Brain pericyte (primary cell): Measurements from ENCODE around the gene CRAMP1.
"Not testable (repeated sequence)": the region's sequence is repeated elsewhere in the genome, so short reads cannot be mapped to it uniquely, and the experiment has no call there.

ENCODE experiments used
- DNase-seq: peaks from one replicate; pipeline ENCODE4 v3.0.0-alpha.2; 2012; ENCODE audit warnings: low read depth, low spot score

Gene CRAMP1

DNA sequence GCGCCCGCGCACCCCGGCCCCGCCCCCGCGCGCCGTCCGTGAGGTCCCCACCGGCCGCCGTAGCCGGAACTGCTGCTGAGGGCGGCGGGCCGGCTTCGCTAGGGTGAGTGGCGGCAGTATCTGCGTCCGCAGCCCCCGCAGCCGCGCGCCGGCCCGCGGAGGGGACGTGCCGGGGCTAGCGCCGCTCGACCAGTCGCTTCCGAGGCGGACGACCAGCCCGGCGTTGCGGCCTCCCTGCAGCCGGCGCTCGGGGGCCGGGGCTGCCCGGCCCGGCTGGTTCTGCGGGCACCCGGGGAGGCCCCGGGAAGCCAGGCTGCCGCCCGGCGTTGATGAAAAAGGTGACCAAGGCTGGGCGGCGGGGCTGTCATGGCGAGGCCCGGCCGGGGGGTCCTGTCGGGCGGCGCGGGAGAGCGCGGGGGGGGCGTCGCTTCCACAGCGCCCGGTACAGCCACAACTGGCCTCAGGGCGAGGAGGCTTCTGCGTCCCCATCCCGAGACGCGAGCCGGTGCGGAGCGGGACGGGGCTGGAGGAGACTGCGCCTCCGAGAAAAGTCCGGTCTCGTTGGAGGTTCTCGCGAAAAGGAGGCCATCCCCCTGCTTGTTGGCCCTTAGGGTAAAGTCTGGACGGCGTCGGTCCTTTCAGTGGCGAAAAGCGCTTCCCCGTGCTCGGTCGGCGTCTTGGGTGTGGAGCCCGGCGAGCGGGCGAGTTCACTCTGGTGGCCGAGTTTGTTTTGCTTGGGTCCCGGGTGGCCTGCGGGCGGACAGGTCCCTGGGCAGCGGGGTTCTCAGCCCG, at the start of gene CRAMP1:
Gene CRAMP1, plus strand, starts transcription at position 41 of the 792 bp plus-strand sequence. CDS start 2,280 bp downstream, outside the sequence.
- DNase-seq: no peak

GRCh38 chr16:1563786-1564185, 48.4 kb upstream of the CRAMP1 start:
- DNase-seq: no peak

DNA sequence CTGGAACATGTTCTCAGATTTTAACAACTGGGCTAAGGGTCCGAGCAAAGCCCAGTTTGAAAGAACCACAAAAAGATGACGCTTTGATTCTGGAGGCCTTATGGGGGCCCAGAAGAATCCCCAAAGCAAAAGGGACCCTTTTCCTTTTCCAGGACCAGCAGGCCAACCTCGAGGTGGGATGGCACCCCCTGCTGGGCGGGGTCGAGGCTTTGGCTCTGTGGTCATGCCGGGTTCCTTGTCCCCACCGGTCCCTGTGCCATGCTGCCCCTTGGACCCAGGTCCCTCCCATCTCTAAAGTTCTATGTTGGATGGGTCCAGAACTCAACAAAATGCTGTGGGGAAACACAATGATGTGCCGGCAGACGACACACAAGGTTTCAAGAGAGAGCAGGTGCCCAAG, 47.8 kb upstream of the CRAMP1 start:
- DNase-seq: no peak

DNA sequence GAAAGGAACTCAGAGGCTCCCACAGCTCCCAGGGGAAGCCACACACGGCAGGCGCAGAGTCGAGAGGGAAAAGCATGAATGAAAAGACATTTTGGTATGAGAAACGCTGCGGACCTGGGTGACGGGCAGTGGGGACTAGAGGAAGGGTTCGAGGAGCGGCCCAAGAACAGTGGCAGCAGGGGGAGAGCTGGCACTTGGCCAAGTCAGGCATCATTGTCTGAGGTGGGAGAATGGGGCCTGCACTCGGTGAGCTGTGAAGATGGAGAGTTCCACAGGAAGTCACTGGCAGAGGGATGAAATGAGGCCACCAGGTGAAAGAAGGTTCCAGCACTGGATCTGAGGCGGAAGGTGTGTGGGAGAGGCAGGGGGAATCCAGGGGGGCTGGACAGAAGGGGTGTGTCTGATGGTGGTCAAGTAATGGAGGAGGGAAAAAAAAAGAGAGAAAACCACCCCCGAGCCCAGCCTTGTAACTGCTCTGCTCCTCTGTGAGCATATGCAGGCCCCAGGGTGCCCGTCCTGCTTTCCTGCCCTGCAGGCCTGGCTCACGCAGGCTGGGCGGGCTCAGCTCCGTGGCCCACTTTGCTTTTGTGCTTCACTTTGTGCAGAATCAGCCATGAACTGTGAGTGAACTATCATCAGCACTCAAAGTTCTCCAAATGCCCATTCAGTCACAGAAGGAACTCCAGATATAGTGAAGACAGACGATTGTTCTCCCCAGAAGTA, 46.9 kb upstream of the CRAMP1 start:
- no peak for DNase-seq

DNA sequence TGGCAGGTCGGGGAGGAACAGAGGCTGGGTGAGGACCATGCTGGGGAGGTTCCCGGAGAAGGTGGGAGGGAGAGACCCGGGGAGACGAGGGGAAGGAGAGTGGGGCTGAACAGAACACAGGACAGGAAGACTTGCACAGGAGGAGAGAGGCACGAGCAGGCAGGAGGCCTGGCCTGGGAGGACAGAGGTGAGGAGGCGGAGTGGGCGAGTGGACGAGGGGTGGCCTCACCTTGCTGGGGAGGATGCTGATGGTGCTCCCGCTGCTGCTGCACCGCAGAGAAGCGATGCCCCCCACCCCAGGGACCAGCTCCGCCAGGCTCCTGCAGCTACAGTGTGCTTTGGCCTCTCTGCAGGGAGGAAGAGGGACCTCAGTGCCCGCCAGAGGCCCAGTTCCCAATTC, 44.2 kb upstream of the CRAMP1 start:
- DNase-seq: no peak

DNA sequence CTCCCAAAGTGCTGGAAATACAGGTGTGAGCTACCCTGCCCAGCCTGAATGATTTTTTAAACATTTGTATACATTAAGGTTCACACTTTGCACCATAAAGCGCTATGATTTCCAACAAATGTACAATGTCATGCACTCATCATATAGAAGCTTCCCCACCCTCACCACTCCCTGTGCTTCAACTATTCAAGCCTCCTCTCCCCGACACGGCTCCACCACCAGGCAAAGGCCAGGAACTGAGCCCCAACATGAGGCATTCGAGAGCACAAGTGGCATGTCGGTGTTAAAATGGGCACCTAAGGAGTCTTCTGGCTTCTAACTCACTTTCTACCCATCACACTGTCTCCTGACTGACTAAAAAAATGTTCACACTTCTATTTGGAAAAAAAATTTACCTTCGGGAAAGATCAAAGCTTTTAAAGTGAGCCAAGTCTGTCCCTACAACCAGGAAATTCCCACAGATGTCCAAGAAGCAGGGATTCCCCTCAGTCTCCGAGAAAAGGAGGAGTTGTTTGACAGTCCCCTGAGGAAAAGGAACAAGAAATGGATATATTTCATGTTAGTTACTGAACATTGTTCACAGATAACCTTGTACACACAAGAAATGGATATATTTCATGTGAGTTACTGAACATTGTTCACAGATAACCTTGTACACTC, 41.0 kb upstream of the CRAMP1 start:
- no peak for DNase-seq

- no peak for DNase-seq
Observed at GRCh38 chr16:1572673-1573072, 39.5 kb upstream of the CRAMP1 start.

- no peak for DNase-seq
Observed at GRCh38 chr16:1573301-1573700, 38.9 kb upstream of the CRAMP1 start.

DNA sequence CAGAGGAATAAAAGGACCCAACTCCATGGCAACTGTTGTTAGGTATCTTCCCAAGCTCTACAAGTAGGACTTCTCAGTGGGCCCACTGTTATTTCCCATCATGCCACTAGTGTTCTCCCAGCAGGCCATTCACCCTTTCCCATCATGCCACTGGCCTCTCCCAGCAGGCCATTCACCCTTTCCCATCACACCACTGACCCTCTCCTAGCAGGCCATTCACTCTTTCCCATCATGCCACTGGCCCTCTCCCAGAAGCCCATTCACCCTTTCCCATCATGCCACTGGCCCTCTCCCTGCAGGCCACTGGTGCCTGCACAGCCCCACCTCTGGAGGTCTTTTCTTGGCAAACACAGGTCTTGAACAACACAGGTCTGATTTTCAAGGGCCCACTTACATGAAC, 36.6 kb upstream of the CRAMP1 start:
- no peak for DNase-seq

DNA sequence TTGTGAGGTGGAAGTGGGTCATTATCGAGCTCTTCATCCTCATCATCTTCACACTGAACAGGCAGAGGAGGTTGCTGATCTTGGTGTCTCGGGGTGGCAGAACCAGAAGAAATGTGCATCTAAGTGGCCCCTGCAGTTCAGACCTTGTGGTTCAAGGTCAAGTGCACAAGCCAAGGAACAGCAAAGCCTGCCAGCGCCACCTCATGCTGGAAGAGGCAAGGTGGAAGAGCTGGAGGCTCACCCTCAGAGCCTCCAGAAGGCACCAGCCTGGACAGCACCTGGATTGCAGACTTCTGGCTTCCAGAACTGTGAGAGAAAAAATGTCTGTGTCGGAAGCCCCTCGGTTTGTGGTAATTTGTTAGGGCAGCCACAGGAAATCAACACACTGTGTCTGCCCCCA, 32.9 kb upstream of the CRAMP1 start:
- no peak for DNase-seq

- no peak for DNase-seq
Observed at GRCh38 chr16:1580256-1580655, 31.9 kb upstream of the CRAMP1 start.

DNA sequence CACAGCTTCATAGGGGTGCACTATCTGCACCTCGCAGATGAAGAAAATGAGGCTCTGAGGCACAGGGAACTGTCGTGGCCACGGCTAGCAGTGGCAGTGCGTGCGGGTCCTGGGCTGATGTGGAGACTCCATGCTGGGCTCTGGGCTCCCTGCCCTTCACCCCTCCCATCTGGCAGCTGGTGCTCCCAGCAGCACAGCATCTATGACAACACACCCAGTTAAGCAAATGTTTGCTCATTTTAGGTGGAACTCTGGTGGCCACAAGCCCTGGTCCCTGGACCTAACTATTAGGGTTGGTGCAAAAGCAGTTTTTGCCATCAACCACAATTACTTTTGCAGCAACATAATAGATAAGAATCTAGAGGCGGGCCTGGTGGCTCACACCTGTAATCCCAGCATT, 31.2 kb upstream of the CRAMP1 start:
- no peak for DNase-seq

GRCh38 chr16:1581804-1582203, 30.4 kb upstream of the CRAMP1 start:
- no peak for DNase-seq

GRCh38 chr16:1583180-1583579, 29.0 kb upstream of the CRAMP1 start:
- no peak for DNase-seq

- no peak for DNase-seq
Observed at GRCh38 chr16:1584926-1585484, 27.2 kb upstream of the CRAMP1 start.

DNA sequence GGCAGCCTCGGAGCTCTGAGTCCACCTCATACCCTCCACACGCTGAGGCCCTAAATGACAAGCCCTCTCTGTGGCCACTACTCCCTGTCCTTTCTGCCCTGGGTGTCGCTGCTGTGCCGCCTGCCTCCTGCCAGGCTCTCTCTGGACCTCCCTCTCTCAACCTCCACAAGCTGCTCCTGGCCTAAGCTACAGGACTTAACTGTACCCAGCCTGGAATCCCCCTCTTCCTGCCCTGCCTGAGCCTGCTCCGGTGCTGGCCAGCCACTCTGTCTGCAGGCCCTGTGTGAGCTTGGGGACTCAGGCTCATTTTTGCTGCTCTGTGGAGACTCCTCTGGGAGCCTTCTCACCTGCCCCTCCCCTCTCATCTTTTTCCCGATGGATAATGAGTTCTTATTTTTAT, 21.8 kb upstream of the CRAMP1 start:
- no peak for DNase-seq

- no peak for DNase-seq
Observed at GRCh38 chr16:1590930-1591705, 21.0 kb upstream of the CRAMP1 start.

GRCh38 chr16:1592446-1592845, 19.7 kb upstream of the CRAMP1 start:
- DNase-seq: no peak

GRCh38 chr16:1595511-1595910, 16.6 kb upstream of the CRAMP1 start:
- not testable (repeated sequence) for DNase-seq

DNA sequence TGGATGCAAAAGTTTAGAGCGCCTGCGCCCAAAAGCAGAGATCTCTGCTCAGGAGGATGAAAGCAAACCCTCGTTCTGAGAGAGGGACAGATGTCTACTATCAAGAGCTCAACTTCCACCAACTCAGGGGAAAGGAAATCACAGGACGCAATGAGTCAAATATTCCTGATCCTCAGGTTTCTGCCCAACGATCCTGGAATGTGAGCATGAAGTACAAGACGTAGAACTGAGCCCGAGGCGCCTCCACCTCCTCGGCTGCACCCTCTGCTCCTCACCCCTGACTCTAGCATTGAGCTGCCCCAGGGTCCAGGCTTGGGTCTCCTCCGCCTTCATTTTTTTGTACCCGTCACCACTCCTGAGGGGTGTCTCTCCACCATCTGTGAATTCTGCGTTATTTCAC, 15.6 kb upstream of the CRAMP1 start:
- DNase-seq: no peak

DNA sequence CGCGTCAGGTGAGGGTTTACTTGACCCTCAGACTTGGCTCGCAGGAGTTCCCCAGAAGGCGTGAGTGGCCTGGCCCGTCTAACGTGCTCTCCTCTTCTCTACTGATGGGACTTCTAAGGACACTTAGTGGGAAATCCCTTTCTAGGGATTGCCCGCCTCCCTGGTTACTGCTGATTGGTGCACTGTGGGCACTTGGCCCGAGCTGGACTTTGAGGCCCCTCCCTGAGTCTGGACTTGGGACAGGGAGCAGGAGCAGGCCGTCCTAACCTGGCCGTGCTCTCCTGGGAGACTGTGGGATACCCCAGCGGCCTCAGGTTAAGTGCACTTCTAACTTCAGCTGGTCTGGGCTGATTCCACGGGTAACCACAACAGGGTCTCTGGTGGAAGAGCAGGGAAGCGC, 15.0 kb upstream of the CRAMP1 start:
- no peak for DNase-seq

DNA sequence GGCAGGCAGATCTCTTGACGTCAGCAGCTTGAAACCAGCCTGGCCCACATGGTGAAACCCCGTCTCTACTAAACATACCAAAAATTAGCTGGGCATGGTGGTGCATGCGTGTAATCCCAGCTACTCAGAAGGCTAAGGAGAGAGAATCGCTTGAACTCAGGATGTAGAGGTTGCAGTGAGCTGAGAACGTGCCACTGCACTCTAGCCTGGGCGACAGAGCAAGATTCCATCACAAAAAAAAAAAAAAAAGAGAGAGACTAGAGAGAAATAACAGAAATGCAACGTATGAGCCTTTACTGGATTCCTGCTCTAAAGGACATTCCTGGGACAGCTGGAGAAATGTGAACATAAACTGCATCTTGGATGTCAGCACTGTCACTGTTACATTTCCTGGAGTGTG, 11.1 kb upstream of the CRAMP1 start:
- no peak for DNase-seq
